K562 (cell line): ENCODE data around the gene CS.

Experiments used
- BHLHE40 ChIP-seq: IDR thresholded peaks from 2 replicates; pipeline ENCODE4 v1.6.1; 2011; ENCODE audit warnings: low read length, improper control_type of control experiment
- ERF ChIP-seq: fragments of 450-650 bp; formaldehyde crosslinking; IDR thresholded peaks from 2 replicates; pipeline ENCODE4 v1.4.0; 2020; ENCODE audit warnings: mild to moderate bottlenecking, mixed read lengths
- MYBL2 ChIP-seq, 2 experiments: fragments of 450-650 bp in 1 of 2; sonication (generic) in 1 of 2; formaldehyde crosslinking in 1 of 2; IDR thresholded peaks; 2 replicates each; pipeline versions ENCODE4 v1.6.1 to v1.8.1; 2017 to 2022; ENCODE audit warnings: borderline replicate concordance in 1 of 2, inconsistent platforms in 1 of 2, low read depth in 1 of 2, mild to moderate bottlenecking in 1 of 2, missing genetic modification reagents in 1 of 2, moderate library complexity in 1 of 2
- RAD21 ChIP-seq, 2 experiments: fragments of 250-450 bp in 1 of 2; fragments of 450-650 bp in 1 of 2; sonication (Bioruptor Pico) in 1 of 2; formaldehyde crosslinking in 1 of 2; IDR thresholded peaks in 1 of 2; conservative IDR thresholded peaks in 1 of 2; 2 replicates each; pipeline versions ENCODE4 v1.4.0 to v1.8.0; 2020 to 2022; ENCODE audit warnings: mild to moderate bottlenecking in 2 of 2, moderate library complexity in 1 of 2
- SP2 ChIP-seq: IDR thresholded peaks from 2 replicates; pipeline ENCODE4 v1.6.1; 2011; ENCODE audit warnings: mild to moderate bottlenecking, low read depth, low read length, moderate library complexity; ENCODE audit not compliant: poor library complexity, severe bottlenecking; ENCODE audit errors: extremely low read depth
- ZBTB7A ChIP-seq: IDR thresholded peaks from 2 replicates; pipeline ENCODE4 v1.6.1; 2011; ENCODE audit warnings: low read depth, mild to moderate bottlenecking, low read length, moderate library complexity, borderline replicate concordance; ENCODE audit not compliant: control insufficient read depth
- ZFP36 ChIP-seq: fragments of 150-350 bp; IDR thresholded peaks from 2 replicates; pipeline ENCODE4 v1.6.1; 2018; ENCODE audit warnings: low read length, low read depth; ENCODE audit not compliant: partially characterized antibody
- ZNF444 ChIP-seq: fragments of 250-450 bp; sonication (Bioruptor Pico); IDR thresholded peaks from 2 replicates; pipeline ENCODE4 v1.4.0; 2020; ENCODE audit warnings: mild to moderate bottlenecking, moderate library complexity
- TF ChIP-seq, protein P1 (sequence below): sonication (generic); formaldehyde crosslinking; IDR thresholded peaks from 2 replicates; pipeline ENCODE4 v1.9.0; 2022; ENCODE audit warnings: mild to moderate bottlenecking, missing genetic modification reagents
- TF ChIP-seq, protein P2 (sequence below): IDR thresholded peaks from 2 replicates; pipeline ENCODE4 v1.6.1; 2016; ENCODE audit warnings: missing genetic modification characterization, missing compliant biosample characterization
- TF ChIP-seq, protein P3 (sequence below): fragments of 450-650 bp; IDR thresholded peaks from 2 replicates; pipeline ENCODE4 v1.6.1; 2016; ENCODE audit warnings: mild to moderate bottlenecking
- TF ChIP-seq, protein P4 (sequence below): sonication (generic); formaldehyde crosslinking; IDR thresholded peaks from 2 replicates; pipeline ENCODE4 v1.8.0; 2022; ENCODE audit warnings: mild to moderate bottlenecking, missing genetic modification reagents

GRCh38 chr12:56257071-56257470 is 43.1 kb downstream of the CS start:
- no peak for TF ChIP-seq MYBL2 (IDR thresholded peaks at IDR 0.05; ENCODE audit: low read depth)
- TF ChIP-seq MYBL2 (CRISPR knock-in tag; IDR thresholded peaks at IDR 0.05; ENCODE audit: borderline replicate concordance): no peak
- no peak for TF ChIP-seq ZNF444 (CRISPR knock-in tag)
- no peak for TF ChIP-seq SP2
- no peak for TF ChIP-seq ZFP36
- TF ChIP-seq, protein P1, sequence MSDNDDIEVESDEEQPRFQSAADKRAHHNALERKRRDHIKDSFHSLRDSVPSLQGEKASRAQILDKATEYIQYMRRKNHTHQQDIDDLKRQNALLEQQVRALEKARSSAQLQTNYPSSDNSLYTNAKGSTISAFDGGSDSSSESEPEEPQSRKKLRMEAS (CRISPR knock-in tag): no peak; the same call in 1 of the 2 replicates
- TF ChIP-seq, protein P2, sequence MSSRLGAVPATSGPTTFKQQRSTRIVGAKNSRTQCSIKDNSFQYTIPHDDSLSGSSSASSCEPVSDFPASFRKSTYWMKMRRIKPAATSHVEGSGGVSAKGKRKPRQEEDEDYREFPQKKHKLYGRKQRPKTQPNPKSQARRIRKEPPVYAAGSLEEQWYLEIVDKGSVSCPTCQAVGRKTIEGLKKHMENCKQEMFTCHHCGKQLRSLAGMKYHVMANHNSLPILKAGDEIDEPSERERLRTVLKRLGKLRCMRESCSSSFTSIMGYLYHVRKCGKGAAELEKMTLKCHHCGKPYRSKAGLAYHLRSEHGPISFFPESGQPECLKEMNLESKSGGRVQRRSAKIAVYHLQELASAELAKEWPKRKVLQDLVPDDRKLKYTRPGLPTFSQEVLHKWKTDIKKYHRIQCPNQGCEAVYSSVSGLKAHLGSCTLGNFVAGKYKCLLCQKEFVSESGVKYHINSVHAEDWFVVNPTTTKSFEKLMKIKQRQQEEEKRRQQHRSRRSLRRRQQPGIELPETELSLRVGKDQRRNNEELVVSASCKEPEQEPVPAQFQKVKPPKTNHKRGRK (tag): no peak
- TF ChIP-seq, protein P3, sequence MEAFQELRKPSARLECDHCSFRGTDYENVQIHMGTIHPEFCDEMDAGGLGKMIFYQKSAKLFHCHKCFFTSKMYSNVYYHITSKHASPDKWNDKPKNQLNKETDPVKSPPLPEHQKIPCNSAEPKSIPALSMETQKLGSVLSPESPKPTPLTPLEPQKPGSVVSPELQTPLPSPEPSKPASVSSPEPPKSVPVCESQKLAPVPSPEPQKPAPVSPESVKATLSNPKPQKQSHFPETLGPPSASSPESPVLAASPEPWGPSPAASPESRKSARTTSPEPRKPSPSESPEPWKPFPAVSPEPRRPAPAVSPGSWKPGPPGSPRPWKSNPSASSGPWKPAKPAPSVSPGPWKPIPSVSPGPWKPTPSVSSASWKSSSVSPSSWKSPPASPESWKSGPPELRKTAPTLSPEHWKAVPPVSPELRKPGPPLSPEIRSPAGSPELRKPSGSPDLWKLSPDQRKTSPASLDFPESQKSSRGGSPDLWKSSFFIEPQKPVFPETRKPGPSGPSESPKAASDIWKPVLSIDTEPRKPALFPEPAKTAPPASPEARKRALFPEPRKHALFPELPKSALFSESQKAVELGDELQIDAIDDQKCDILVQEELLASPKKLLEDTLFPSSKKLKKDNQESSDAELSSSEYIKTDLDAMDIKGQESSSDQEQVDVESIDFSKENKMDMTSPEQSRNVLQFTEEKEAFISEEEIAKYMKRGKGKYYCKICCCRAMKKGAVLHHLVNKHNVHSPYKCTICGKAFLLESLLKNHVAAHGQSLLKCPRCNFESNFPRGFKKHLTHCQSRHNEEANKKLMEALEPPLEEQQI: no peak
- no peak for TF ChIP-seq RAD21 (CRISPR knock-in tag; conservative IDR thresholded peaks at IDR 0.05 in 1 of 2, IDR thresholded peaks at IDR 0.05 in 1 of 2)
- TF ChIP-seq ERF: no peak
- TF ChIP-seq, protein P4, sequence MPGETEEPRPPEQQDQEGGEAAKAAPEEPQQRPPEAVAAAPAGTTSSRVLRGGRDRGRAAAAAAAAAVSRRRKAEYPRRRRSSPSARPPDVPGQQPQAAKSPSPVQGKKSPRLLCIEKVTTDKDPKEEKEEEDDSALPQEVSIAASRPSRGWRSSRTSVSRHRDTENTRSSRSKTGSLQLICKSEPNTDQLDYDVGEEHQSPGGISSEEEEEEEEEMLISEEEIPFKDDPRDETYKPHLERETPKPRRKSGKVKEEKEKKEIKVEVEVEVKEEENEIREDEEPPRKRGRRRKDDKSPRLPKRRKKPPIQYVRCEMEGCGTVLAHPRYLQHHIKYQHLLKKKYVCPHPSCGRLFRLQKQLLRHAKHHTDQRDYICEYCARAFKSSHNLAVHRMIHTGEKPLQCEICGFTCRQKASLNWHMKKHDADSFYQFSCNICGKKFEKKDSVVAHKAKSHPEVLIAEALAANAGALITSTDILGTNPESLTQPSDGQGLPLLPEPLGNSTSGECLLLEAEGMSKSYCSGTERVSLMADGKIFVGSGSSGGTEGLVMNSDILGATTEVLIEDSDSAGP (CRISPR knock-in tag): no peak
- TF ChIP-seq BHLHE40: no peak
- TF ChIP-seq ZBTB7A: no peak
